ENCODE results near the gene PLA2G5. TPM values are rescaled to one million over a fixed set of nuclear protein-coding genes. Genes with fewer than 3 reads are reported as not detected.
"Not testable (repeated sequence)": the region's sequence is repeated elsewhere in the genome, so short reads cannot be mapped to it uniquely, and the experiment has no call there.

PLA2G5 gene
- total and polyA plus RNA-seq, 9 of the 15 experiments (the other 6 are each of a cell fraction or from before 2014, with no cell fraction given): not detected

DNA sequence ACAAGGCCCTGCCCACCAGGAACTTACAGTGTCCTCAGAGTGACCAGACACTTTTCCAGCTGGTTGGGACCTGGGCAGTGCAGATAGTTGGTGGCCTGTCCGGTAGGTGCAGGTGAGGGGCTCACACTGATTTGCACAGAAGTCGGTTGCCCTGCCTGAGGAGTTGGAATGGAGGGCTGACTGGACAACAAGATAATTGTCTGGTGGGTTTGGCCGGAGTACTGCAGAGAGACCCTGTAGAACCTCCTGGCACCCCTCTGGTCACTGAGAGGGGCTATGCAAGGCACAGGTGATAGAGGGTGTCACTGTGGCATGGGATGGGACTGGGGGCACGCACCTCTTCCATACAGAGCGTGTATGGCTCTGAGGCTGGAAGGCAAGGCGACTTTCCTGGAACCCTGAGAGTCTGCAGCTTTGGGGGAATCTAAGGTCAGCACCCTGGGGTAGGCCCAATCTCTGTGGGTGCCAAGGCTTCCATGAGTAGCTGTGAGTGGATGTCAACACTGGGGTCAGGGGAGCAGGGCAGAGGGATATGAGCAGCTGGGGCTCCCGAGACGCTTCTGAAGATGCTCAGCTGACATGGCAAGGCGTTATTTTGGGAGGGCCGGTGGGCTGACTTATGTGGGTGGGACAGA, 56.9 kb downstream of the PLA2G5 start (continued):
- no peak for TF ChIP-seq ZNF79 (CRISPR knock-in tag; IDR thresholded peaks at IDR 0.05; ENCODE audit: low read depth)
- TF ChIP-seq HDAC8 (tag; IDR thresholded peaks at IDR 0.05): no peak
- TF ChIP-seq SIRT6 (IDR thresholded peaks at IDR 0.05; ENCODE audit: low read depth, low read length): no peak
- no peak for TF ChIP-seq SMAD1 (IDR thresholded peaks at IDR 0.05; ENCODE audit: low read depth, low read length, partially characterized antibody)
- TF ChIP-seq, protein P1, sequence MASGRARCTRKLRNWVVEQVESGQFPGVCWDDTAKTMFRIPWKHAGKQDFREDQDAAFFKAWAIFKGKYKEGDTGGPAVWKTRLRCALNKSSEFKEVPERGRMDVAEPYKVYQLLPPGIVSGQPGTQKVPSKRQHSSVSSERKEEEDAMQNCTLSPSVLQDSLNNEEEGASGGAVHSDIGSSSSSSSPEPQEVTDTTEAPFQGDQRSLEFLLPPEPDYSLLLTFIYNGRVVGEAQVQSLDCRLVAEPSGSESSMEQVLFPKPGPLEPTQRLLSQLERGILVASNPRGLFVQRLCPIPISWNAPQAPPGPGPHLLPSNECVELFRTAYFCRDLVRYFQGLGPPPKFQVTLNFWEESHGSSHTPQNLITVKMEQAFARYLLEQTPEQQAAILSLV (tag; IDR thresholded peaks at IDR 0.05): no peak
- TF ChIP-seq, protein P2, sequence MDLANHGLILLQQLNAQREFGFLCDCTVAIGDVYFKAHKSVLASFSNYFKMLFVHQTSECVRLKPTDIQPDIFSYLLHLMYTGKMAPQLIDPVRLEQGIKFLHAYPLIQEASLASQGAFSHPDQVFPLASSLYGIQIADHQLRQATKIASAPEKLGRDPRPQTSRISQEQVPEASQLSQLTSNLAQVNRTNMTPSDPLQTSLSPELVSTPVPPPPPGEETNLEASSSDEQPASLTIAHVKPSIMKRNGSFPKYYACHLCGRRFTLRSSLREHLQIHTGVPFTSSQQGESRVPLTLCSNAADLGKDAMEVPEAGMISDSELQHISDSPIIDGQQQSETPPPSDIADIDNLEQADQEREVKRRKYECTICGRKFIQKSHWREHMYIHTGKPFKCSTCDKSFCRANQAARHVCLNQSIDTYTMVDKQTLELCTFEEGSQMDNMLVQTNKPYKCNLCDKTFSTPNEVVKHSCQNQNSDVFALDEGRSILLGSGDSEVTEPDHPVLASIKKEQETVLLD (IDR thresholded peaks at IDR 0.05): no peak
- TF ChIP-seq, protein P3, sequence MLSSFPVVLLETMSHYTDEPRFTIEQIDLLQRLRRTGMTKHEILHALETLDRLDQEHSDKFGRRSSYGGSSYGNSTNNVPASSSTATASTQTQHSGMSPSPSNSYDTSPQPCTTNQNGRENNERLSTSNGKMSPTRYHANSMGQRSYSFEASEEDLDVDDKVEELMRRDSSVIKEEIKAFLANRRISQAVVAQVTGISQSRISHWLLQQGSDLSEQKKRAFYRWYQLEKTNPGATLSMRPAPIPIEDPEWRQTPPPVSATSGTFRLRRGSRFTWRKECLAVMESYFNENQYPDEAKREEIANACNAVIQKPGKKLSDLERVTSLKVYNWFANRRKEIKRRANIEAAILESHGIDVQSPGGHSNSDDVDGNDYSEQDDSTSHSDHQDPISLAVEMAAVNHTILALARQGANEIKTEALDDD (IDR thresholded peaks at IDR 0.05): no peak
- TF ChIP-seq, protein P4, sequence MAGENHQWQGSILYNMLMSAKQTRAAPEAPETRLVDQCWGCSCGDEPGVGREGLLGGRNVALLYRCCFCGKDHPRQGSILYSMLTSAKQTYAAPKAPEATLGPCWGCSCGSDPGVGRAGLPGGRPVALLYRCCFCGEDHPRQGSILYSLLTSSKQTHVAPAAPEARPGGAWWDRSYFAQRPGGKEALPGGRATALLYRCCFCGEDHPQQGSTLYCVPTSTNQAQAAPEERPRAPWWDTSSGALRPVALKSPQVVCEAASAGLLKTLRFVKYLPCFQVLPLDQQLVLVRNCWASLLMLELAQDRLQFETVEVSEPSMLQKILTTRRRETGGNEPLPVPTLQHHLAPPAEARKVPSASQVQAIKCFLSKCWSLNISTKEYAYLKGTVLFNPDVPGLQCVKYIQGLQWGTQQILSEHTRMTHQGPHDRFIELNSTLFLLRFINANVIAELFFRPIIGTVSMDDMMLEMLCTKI (IDR thresholded peaks at IDR 0.05; ENCODE audit: partially characterized antibody): no peak
- no peak for TF ChIP-seq ADNP (tag; IDR thresholded peaks at IDR 0.05)
- no peak for TF ChIP-seq MTA3 (IDR thresholded peaks at IDR 0.05; ENCODE audit: borderline replicate concordance)
- no peak for TF ChIP-seq RAD21 (CRISPR knock-in tag; conservative IDR thresholded peaks at IDR 0.05 in 1 of 2, IDR thresholded peaks at IDR 0.05 in 1 of 2)

DNA sequence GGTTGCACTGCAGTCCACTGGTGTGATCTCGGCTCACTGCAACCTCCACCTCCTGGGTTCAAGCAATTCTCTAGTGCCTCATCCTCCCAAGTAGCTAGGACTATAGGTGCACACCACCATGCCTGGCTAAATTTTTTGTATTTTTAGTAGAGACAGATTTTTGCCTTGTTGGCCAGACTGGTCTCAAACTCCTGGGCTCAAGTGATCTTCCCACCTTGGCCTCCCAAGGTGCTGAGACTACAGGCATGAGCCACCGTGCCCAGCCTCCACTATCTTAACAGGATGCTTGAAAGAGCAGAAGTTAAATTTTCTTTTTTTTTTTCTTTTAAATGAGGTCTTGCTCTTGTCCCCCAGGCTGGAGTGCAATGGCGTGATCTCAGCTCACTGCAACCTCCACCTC, 60.5 kb downstream of the PLA2G5 start:
- H3K36me3 ChIP-seq (ENCODE audit: control insufficient read depth, insufficient read depth, low read length); in situ Hi-C loops (cut with MboI); ATAC-seq; H3K4me2 ChIP-seq (ENCODE audit: insufficient read depth, low read length); H3K9me1 ChIP-seq (ENCODE audit: control insufficient read depth, insufficient read depth, low read length); H4K20me1 ChIP-seq (replicated peaks; ENCODE audit: control insufficient read depth, insufficient read depth, low read length); H3K79me2 ChIP-seq (ENCODE audit: control insufficient read depth, insufficient read depth, low read length); H2AFZ ChIP-seq (ENCODE audit: low read depth, low read length); FAIRE-seq; H3K4me3 ChIP-seq; H3K9ac ChIP-seq (ENCODE audit: insufficient read depth in 1 of 2, low read depth in 2 of 2, low read length in 2 of 2); CTCF ChIA-PET (ENCODE audit: low intra/inter-chr PET ratio); H3K27ac ChIP-seq (ENCODE audit: extremely low read depth, low read depth, low read length); H3K9me3 ChIP-seq (replicated peaks; ENCODE audit: control insufficient read depth, insufficient read depth, low read depth, low read length); DNase-seq (ENCODE audit: extremely low read depth in 1 of 4, low spot score in 3 of 4); H3K4me1 ChIP-seq (replicated peaks in 1 of 2; ENCODE audit: control insufficient read depth in 2 of 2, insufficient read depth in 2 of 2, low read length in 2 of 2); BruUV-seq (replicated peaks); intact Hi-C loops (cut with micrococcal nuclease): not testable (repeated sequence)
- POLR2A ChIA-PET: interaction anchor here (0.6 to 1.2 kb wide), 2 partner anchors 9 to 87 kb away, joined by 3 read pairs; partner anchors contain the start of gene PLA2G2F
- WGBS (ENCODE audit: insufficient coverage, low coverage, missing lambda C conversion rate): 0% methylated on average over 3 of the region's 3 CpGs
- H3K27me3 ChIP-seq (ENCODE audit: control insufficient read depth in 2 of 2, insufficient read depth in 2 of 2, low read length in 2 of 2): peaks cover 6 to 18% of the 10 kb centered on the region in 2 experiments; a peak in 2 of 5 replicates

All from K562 (cell line).